ENCODE data around the gene SH3TC2. TPM values are rescaled to one million over a fixed set of nuclear protein-coding genes. Genes with fewer than 3 reads are reported as not detected.

SH3TC2 gene
- total and polyA plus RNA-seq, 4 donors, result 1.1 to 2.9 TPM; not detected in 2

DNA sequence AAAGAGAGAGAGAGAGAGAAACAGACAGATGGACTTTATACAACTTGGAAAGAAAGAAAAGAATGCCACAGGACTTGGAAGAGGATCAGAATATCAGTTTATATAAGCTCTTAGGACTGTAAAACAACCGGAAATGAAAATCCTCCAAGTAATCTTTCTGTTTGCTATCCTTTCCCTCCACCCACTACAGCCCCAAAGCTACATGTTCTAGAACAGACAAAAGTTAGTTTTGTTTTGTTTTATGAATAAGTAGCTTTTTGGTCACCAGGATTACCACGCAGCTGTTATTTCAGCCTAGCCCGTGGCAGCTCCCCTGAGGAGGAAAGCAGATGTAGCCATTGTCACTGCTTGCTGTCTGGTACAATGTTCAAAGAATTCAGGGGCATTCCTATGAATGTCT is 66.6 kb downstream of the SH3TC2 start:
- no peak for DNase-seq
- Histone ChIP-seq H3K27me3 (ENCODE audit: control insufficient read depth in 1 of 2, insufficient read depth in 2 of 2, low read length in 1 of 2) (no peaks in the 10 kb centered on the region), H3K27ac (ENCODE audit: low read depth in 1 of 2, low read length in 2 of 2) (no peak overlapping the region), H3K4me1 (ENCODE audit: control insufficient read depth in 1 of 2, insufficient read depth in 2 of 2, low read length in 2 of 2) (no peaks in the 10 kb centered on the region), H3K9me3 (ENCODE audit: control insufficient read depth, low read length) (no peaks in the 10 kb centered on the region), H3K36me3 (ENCODE audit: control insufficient read depth in 1 of 2, insufficient read depth in 2 of 2, low read length in 1 of 2) (no peaks in the 10 kb centered on the region), H3K4me3 (ENCODE audit: low read length in 2 of 2) (no peak overlapping the region)
- no peak for ATAC-seq (ENCODE audit: low FRiP score)
- intact Hi-C loops (cut with DNase I), result loop anchor here in 1 of 2 donors (5.0 kb wide), 1 partner anchor 169 kb away; the partner anchor contains the start of gene ADRB2
- WGBS, 2 donors, result 17 to 22% methylated on average over 3 of the region's 3 CpGs

DNA sequence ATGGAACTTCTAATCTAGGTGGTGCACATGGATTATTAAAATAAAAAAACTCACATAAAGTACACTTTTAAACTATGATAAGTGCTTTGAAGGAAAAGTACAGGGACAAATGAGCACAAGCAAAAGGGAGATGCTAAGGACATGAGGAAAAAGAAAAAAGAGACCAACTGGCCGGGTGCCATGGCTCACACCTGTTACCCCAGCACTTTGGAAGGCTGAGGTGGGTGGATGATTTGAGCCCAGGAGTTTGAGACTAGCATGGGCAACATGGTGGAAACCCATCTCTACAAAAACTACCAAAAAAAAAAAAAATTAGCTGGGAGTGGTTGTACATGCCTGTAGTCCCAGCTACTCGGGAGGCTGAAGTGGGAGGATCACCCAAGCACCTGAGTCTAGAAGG is 67.1 kb downstream of the SH3TC2 start:
- 73 to 74% methylated on average over 2 of the region's 2 CpGs for WGBS, 2 donors
- H3K27me3 ChIP-seq (ENCODE audit: control insufficient read depth in 1 of 2, insufficient read depth in 2 of 2, low read length in 1 of 2), result no peaks in the 10 kb centered on the region
- H3K36me3 ChIP-seq (ENCODE audit: control insufficient read depth in 1 of 2, insufficient read depth in 2 of 2, low read length in 1 of 2), result no peaks in the 10 kb centered on the region
- H3K9me3 ChIP-seq (ENCODE audit: control insufficient read depth, low read length), result no peaks in the 10 kb centered on the region
- DNase-seq (no peak), ATAC-seq (ENCODE audit: low FRiP score) (no peak)
- H3K4me1 ChIP-seq (ENCODE audit: control insufficient read depth in 1 of 2, insufficient read depth in 2 of 2, low read length in 2 of 2), result no peaks in the 10 kb centered on the region
- no peak overlapping the region for H3K4me3 ChIP-seq (ENCODE audit: low read length in 2 of 2)
- no peak overlapping the region for H3K27ac ChIP-seq (ENCODE audit: low read depth in 1 of 2, low read length in 2 of 2)
- intact Hi-C loops (cut with DNase I), result loop anchor here in 1 of 2 donors (5.0 kb wide), 1 partner anchor 168 kb away; the partner anchor contains the start of gene ADRB2

DNA sequence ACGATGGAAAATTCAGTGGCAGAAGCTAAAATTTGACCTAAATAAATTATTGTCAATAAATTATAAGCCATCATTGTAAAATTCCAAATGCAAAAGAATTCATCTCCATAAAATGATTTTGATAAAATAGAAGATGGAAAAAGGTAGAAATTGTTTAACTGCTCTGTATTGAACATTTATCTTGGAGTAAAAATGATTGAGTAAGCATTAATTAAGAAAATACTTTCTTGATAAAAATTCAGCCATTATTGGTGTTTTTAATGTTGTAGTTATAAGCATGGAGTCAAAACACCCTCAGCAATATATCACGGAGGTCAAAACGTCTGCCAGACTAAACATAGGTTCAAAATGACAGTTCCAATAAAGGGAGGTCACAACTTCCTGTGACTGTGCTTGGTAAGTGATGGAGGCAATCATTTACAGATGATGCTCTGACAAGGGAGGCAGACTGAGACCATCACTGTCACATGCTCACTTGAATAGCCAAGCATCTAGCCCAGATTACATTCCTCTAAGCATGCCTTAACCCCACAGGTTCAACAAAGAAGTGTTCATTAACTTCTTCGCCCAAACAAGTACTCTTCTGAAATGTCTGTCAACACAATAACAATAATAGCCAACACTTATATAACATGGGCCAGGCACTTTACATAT is 69.5 kb downstream of the SH3TC2 start:
- 77 to 82% methylated on average over 4 of the region's 4 CpGs for WGBS, 2 donors
- Histone ChIP-seq H3K36me3 (ENCODE audit: control insufficient read depth in 1 of 2, insufficient read depth in 2 of 2, low read length in 1 of 2) (no peaks in the 10 kb centered on the region), H3K4me1 (ENCODE audit: control insufficient read depth in 1 of 2, insufficient read depth in 2 of 2, low read length in 2 of 2) (no peaks in the 10 kb centered on the region), H3K27me3 (ENCODE audit: control insufficient read depth in 1 of 2, insufficient read depth in 2 of 2, low read length in 1 of 2) (no peaks in the 10 kb centered on the region), H3K4me3 (ENCODE audit: low read length in 2 of 2) (no peak overlapping the region), H3K9me3 (ENCODE audit: control insufficient read depth, low read length) (no peaks in the 10 kb centered on the region), H3K27ac (ENCODE audit: low read depth in 1 of 2, low read length in 2 of 2) (no peak overlapping the region)
- no peak for DNase-seq
- intact Hi-C loops (cut with DNase I), result no loop called here
- ATAC-seq (ENCODE audit: low FRiP score), result no peak

DNA sequence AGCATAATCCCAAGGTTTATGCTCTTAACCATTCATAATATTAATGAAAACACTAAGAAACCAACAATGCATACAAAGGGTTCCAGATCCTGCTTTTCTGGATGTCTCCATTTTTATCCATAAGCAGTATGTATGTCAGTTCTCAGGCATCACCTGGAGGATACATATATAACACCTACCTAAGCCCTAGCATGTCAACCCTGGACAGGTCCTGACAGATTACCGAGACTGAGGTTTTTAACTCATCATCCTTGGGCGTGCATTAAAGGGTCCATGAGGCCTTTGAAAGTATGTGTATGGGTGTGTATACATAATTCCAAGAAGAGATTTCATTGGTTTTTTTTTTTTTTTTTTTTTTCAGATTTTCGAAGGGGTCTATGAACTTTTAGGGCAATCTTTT is 70.6 kb downstream of the SH3TC2 start:
- intact Hi-C loops (cut with DNase I), result no loop called here
- ATAC-seq (ENCODE audit: low FRiP score), result no peak
- DNase-seq, result no peak
- Histone ChIP-seq H3K27me3 (ENCODE audit: control insufficient read depth in 1 of 2, insufficient read depth in 2 of 2, low read length in 1 of 2) (no peaks in the 10 kb centered on the region), H3K4me3 (ENCODE audit: low read length in 2 of 2) (no peak overlapping the region), H3K27ac (ENCODE audit: low read depth in 1 of 2, low read length in 2 of 2) (no peak overlapping the region), H3K4me1 (ENCODE audit: control insufficient read depth in 1 of 2, insufficient read depth in 2 of 2, low read length in 2 of 2) (no peaks in the 10 kb centered on the region), H3K36me3 (ENCODE audit: control insufficient read depth in 1 of 2, insufficient read depth in 2 of 2, low read length in 1 of 2) (no peaks in the 10 kb centered on the region), H3K9me3 (ENCODE audit: control insufficient read depth, low read length) (no peaks in the 10 kb centered on the region)
- WGBS, 2 donors, result 90 to 92% methylated on average over 3 of the region's 3 CpGs

DNA sequence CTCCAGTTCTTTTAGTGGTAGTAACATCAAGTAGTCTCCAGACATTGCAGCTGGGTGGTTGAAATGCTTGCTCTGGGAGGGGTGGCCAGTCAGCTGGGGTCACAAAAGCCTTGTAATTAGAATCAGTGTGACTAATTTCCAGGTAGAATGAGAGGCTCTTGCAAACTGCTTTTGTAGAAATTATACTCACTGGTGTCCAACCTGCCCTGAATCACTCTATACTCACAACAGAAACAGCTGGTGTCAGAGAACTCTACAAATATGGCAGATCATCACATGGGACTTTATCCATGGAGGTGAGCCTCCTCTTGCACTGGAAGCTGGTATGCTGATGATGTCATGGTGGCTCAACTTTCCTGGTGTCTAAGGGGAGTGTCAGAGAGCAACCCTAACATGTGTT is 71.3 kb downstream of the SH3TC2 start:
- Histone ChIP-seq H3K27me3 (ENCODE audit: control insufficient read depth in 1 of 2, insufficient read depth in 2 of 2, low read length in 1 of 2) (no peaks in the 10 kb centered on the region), H3K36me3 (ENCODE audit: control insufficient read depth in 1 of 2, insufficient read depth in 2 of 2, low read length in 1 of 2) (no peaks in the 10 kb centered on the region), H3K4me3 (ENCODE audit: low read length in 2 of 2) (no peak overlapping the region), H3K9me3 (ENCODE audit: control insufficient read depth, low read length) (no peaks in the 10 kb centered on the region), H3K4me1 (ENCODE audit: control insufficient read depth in 1 of 2, insufficient read depth in 2 of 2, low read length in 2 of 2) (no peaks in the 10 kb centered on the region), H3K27ac (ENCODE audit: low read depth in 1 of 2, low read length in 2 of 2) (no peak overlapping the region)
- DNase-seq, result no peak
- ATAC-seq (ENCODE audit: low FRiP score), result no peak
- intact Hi-C loops (cut with DNase I), result no loop called here

DNA sequence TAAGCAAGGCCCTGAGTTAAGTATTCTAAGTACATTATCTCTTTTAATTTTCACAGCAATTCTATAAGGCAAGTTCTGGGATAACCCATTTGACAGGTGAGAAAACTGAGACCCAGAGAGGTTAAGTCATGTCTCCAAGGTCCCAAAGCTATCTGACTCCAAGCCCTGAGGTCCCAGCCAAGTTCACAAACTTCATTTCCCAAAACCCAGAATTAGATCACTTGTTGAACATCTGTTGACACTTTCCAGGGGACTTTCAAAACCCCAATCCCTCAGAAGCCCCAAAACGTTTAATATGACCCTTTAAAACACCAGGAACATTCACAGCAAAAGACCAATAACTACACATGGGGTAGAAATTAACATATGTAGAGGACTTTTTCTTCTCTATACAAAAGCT is 72.0 kb downstream of the SH3TC2 start:
- intact Hi-C loops (cut with DNase I), result no loop called here
- 44 to 47% methylated on average over 1 of the region's 1 CpG for WGBS, 2 donors

DNA sequence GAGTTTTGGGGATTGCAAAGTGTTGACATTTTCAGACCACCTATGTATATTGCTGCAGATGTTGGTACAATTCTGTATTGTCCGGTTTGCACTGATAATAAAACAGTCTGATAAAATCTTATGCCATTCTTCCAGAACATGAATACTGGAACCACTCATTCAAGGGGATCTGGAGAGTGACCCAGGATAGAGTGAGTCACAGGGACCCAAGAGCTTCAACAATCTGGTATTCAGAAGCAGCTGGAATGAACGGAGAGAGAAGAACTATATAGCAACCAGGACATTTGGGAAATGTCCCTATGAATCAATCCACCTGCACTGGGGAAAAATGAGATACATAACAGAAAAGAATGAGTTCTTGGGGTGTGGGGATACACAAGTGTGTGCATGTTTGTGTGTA is 73.3 kb downstream of the SH3TC2 start:
- WGBS, 2 donors, result 80% methylated on average over 2 of the region's 2 CpGs
- Histone ChIP-seq H3K36me3 (ENCODE audit: control insufficient read depth in 1 of 2, insufficient read depth in 2 of 2, low read length in 1 of 2) (no peaks in the 10 kb centered on the region), H3K4me1 (ENCODE audit: control insufficient read depth in 1 of 2, insufficient read depth in 2 of 2, low read length in 2 of 2) (no peaks in the 10 kb centered on the region), H3K4me3 (ENCODE audit: low read length in 2 of 2) (no peak overlapping the region), H3K27ac (ENCODE audit: low read depth in 1 of 2, low read length in 2 of 2) (no peak overlapping the region), H3K9me3 (ENCODE audit: control insufficient read depth, low read length) (no peaks in the 10 kb centered on the region), H3K27me3 (ENCODE audit: control insufficient read depth in 1 of 2, insufficient read depth in 2 of 2, low read length in 1 of 2) (no peaks in the 10 kb centered on the region)
- intact Hi-C loops (cut with DNase I), result no loop called here
- DNase-seq, result no peak
- no peak for ATAC-seq (ENCODE audit: low FRiP score)

More for the DNA sequence above, 72.0 kb downstream of the SH3TC2 start:
- Histone ChIP-seq H3K4me1 (ENCODE audit: control insufficient read depth in 1 of 2, insufficient read depth in 2 of 2, low read length in 2 of 2) (no peaks in the 10 kb centered on the region), H3K27me3 (ENCODE audit: control insufficient read depth in 1 of 2, insufficient read depth in 2 of 2, low read length in 1 of 2) (no peaks in the 10 kb centered on the region), H3K4me3 (ENCODE audit: low read length in 2 of 2) (no peak overlapping the region), H3K9me3 (ENCODE audit: control insufficient read depth, low read length) (no peaks in the 10 kb centered on the region), H3K36me3 (ENCODE audit: control insufficient read depth in 1 of 2, insufficient read depth in 2 of 2, low read length in 1 of 2) (no peaks in the 10 kb centered on the region), H3K27ac (ENCODE audit: low read depth in 1 of 2, low read length in 2 of 2) (no peak overlapping the region)
- ATAC-seq (ENCODE audit: low FRiP score) (no peak), DNase-seq (no peak)

DNA sequence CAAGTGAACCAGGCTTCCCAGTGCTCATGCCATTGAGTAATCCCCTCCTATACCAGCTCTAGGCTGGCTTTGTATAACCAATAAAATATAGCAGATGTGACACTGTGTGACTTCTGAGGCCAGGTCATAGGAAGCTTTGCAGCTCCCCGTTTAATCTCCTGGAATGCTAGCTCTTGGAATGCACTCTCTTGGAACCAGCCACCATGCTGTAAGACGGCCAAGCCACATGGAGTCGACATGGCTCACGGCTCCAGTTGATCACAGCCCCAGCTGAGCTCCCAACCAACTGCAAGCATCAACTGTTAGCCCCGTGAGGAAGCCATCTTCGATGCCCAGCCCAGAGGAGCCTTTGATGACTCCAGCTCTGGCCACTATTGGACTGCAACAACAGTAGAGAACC is 74.5 kb downstream of the SH3TC2 start:
- Histone ChIP-seq H3K4me1 (ENCODE audit: control insufficient read depth in 1 of 2, insufficient read depth in 2 of 2, low read length in 2 of 2) (no peaks in the 10 kb centered on the region), H3K4me3 (ENCODE audit: low read length in 2 of 2) (no peak overlapping the region), H3K27me3 (ENCODE audit: control insufficient read depth in 1 of 2, insufficient read depth in 2 of 2, low read length in 1 of 2) (no peaks in the 10 kb centered on the region), H3K9me3 (ENCODE audit: control insufficient read depth, low read length) (peaks cover 1% of the 10 kb centered on the region), H3K36me3 (ENCODE audit: control insufficient read depth in 1 of 2, insufficient read depth in 2 of 2, low read length in 1 of 2) (no peaks in the 10 kb centered on the region), H3K27ac (ENCODE audit: low read depth in 1 of 2, low read length in 2 of 2) (no peak overlapping the region)
- no peak for ATAC-seq (ENCODE audit: low FRiP score)
- WGBS, 2 donors, result 59 to 61% methylated on average over 6 of the region's 6 CpGs
- intact Hi-C loops (cut with DNase I), result no loop called here
- DNase-seq, result no peak

DNA sequence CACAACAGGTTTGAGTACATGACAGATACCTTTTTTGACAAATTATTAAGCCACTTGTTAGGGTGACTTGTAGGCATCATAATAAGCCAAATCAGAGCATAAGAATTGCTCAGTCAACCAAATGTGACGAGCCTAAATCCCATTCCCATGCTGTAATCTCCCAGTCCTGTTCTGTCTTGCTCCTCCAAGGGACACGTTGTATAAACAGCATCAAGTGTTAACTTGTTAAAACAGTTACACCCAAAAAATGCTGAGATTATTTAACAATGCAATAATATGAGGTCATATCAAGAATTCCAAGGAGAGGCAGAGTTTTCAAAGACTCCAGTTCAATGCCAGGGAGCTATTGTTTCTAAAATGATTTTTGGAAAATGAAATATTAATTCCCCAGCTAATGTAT is 76.2 kb downstream of the SH3TC2 start:
- DNase-seq, result no peak
- no peaks in the 10 kb centered on the region for H3K27me3 ChIP-seq (ENCODE audit: control insufficient read depth in 1 of 2, insufficient read depth in 2 of 2, low read length in 1 of 2)
- peaks cover 1% of the 10 kb centered on the region for H3K9me3 ChIP-seq (ENCODE audit: control insufficient read depth, low read length)
- WGBS, 2 donors, result 61 to 71% methylated on average over 2 of the region's 2 CpGs
- H3K36me3 ChIP-seq (ENCODE audit: control insufficient read depth in 1 of 2, insufficient read depth in 2 of 2, low read length in 1 of 2), result no peaks in the 10 kb centered on the region
- no peaks in the 10 kb centered on the region for H3K4me1 ChIP-seq (ENCODE audit: control insufficient read depth in 1 of 2, insufficient read depth in 2 of 2, low read length in 2 of 2)
- no peak overlapping the region for H3K4me3 ChIP-seq (ENCODE audit: low read length in 2 of 2)
- no peak overlapping the region for H3K27ac ChIP-seq (ENCODE audit: low read depth in 1 of 2, low read length in 2 of 2)
- intact Hi-C loops (cut with DNase I), result no loop called here
- no peak for ATAC-seq (ENCODE audit: low FRiP score)

Data from aorta (tissue), 5 donors.